OCI-LY7 (cell line): ENCODE data around the gene COL2A1. TPM values are rescaled to one million over a fixed set of nuclear protein-coding genes. Genes with fewer than 3 reads are reported as not detected.

Experiments
- BruUV-seq: library from RNA; stranded (reverse); fragments of 400-500 nt; replicated peaks from 2 replicates; lab custom pipeline; 2021; lab: Mats Ljungman, UMichigan
- CTCF ChIA-PET: fragments of 300-600 bp; sonication (Branson Sonifier 250); formaldehyde crosslinking; loops from one replicate; lab custom pipeline; 2022; ENCODE audit warnings: antibody characterized with exemption; ENCODE audit not compliant: unreplicated experiment; lab: Charles Lee
- POLR2A ChIA-PET: fragments of 300-600 bp; sonication (Branson Sonifier 250); formaldehyde crosslinking; loops from one replicate; lab custom pipeline; 2022; ENCODE audit warnings: antibody characterized with exemption; lab: Charles Lee
- DNase-seq: peaks from one replicate; pipeline ENCODE4 v3.0.0-alpha.2; 2015; ENCODE audit warnings: low spot score
- H2AFZ ChIP-seq: fragments of 200-600 bp; sonication (generic), shearing (Covaris generic); 2 replicates; pipeline ENCODE4 v1.6.1; 2014; ENCODE audit warnings: mild to moderate bottlenecking, antibody characterized with exemption, low read length, moderate library complexity
- H3K27ac ChIP-seq: fragments of 200-600 bp; sonication (generic); 2 replicates; pipeline ENCODE4 v1.5.1; 2014; ENCODE audit warnings: mixed run types, low read depth, mild to moderate bottlenecking, moderate library complexity, low read length, inconsistent platforms; ENCODE audit not compliant: poor library complexity, severe bottlenecking
- H3K36me3 ChIP-seq: fragments of 200-600 bp; sonication (generic); 2 replicates; pipeline ENCODE4 v1.6.1; 2014; ENCODE audit warnings: mild to moderate bottlenecking, antibody characterized with exemption, low read length, moderate library complexity, mixed read lengths; ENCODE audit not compliant: insufficient read depth
- H3K4me1 ChIP-seq: fragments of 200-600 bp; sonication (generic); 2 replicates; pipeline ENCODE4 v1.5.1; 2014; ENCODE audit warnings: mild to moderate bottlenecking, low read length; ENCODE audit not compliant: insufficient read depth, poor library complexity, severe bottlenecking
- H3K4me2 ChIP-seq: fragments of 200-600 bp; sonication (generic); 2 replicates; pipeline ENCODE4 v1.6.1; 2014; ENCODE audit warnings: mild to moderate bottlenecking, low read length
- H3K4me3 ChIP-seq: fragments of 200-600 bp; sonication (generic); 2 replicates; pipeline ENCODE4 v1.5.1; 2014; ENCODE audit warnings: mild to moderate bottlenecking, low read depth, low read length; ENCODE audit not compliant: poor library complexity, severe bottlenecking
- H3K79me2 ChIP-seq: fragments of 200-600 bp; sonication (generic); 2 replicates; pipeline ENCODE4 v1.6.1; 2016; ENCODE audit warnings: low read depth, mild to moderate bottlenecking, low read length, moderate library complexity, mixed read lengths; ENCODE audit not compliant: insufficient read depth
- H3K9me2 ChIP-seq: fragments of 200-600 bp; sonication (generic); 2 replicates; pipeline ENCODE4 v1.6.1; 2016; ENCODE audit warnings: mild to moderate bottlenecking, low read length, mixed read lengths; ENCODE audit not compliant: insufficient read depth
- H3K9me3 ChIP-seq: fragments of 200-600 bp; sonication (generic); 2 replicates; pipeline ENCODE4 v1.6.1; 2014; ENCODE audit warnings: mild to moderate bottlenecking, mixed run types, low read length, mixed read lengths
- H4K20me1 ChIP-seq: fragments of 200-600 bp; sonication (generic); 2 replicates; pipeline ENCODE4 v1.6.1; 2014; ENCODE audit warnings: mild to moderate bottlenecking, antibody characterized with exemption, low read length, moderate library complexity, mixed read lengths; ENCODE audit not compliant: insufficient read depth
- CTCF ChIP-seq: fragments of 200-600 bp; sonication (generic); conservative IDR thresholded peaks from 2 replicates; pipeline ENCODE4 v1.5.1; 2014; ENCODE audit warnings: mild to moderate bottlenecking, antibody characterized with exemption, low read length, moderate library complexity, mixed read lengths
- EZH2phosphoT487 ChIP-seq: fragments of 200-600 bp; sonication (generic); IDR thresholded peaks from 2 replicates; pipeline ENCODE4 v1.6.1; 2018; ENCODE audit warnings: low read depth, borderline replicate concordance, mild to moderate bottlenecking, mixed run types, antibody characterized with exemption, low read length, moderate library complexity, mixed read lengths
- intact Hi-C: fragments of 100-400 bp; cut with micrococcal nuclease; formaldehyde crosslinking; loops from one replicate; pipeline ENCODE4 v1.10.0; 2022; ENCODE audit not compliant: unreplicated experiment
- total RNA-seq, 2 experiments: library from RNA; depleted of rRNA in 1 of 2; stranded (reverse); fragments of >200 nt in 1 of 2; shearing (Covaris generic) in 1 of 2; gene quantifications; 2 replicates each; pipeline ENCODE4 v1.2.3, GENCODE V29; 2014 to 2022

Gene COL2A1
- total RNA-seq, 2 experiments from 2014 or later: 0.08 TPM; not detected in 1

GRCh38 chr12:47944685-47945340, 59.5 kb downstream of the COL2A1 start:
- TF ChIP-seq EZH2phosphoT487 (no peak), CTCF (no peak)
- H3K9me2 ChIP-seq: no peaks in the 10 kb centered on the region
- H3K9me3 ChIP-seq: no peaks in the 10 kb centered on the region
- no peak overlapping the region for H3K27ac ChIP-seq
- H3K4me3 ChIP-seq: no peak overlapping the region
- CTCF ChIA-PET: no interaction called here
- no peaks in the 10 kb centered on the region for H3K36me3 ChIP-seq
- POLR2A ChIA-PET: no interaction called here
- DNase-seq: no peak
- H2AFZ ChIP-seq: no peak overlapping the region
- no peaks in the 10 kb centered on the region for H3K79me2 ChIP-seq
- no peaks in the 10 kb centered on the region for H4K20me1 ChIP-seq
- intact Hi-C loops: no loop called here
- no peaks in the 10 kb centered on the region for H3K4me1 ChIP-seq
- H3K4me2 ChIP-seq: no peak overlapping the region
- BruUV-seq: no TSS peak

- no peaks in the 10 kb centered on the region for H3K36me3 ChIP-seq
- no peak overlapping the region for H3K27ac ChIP-seq
- no peaks in the 10 kb centered on the region for H3K9me3 ChIP-seq
- ChIA-PET CTCF (no interaction called here), POLR2A (no interaction called here)
- H3K4me3 ChIP-seq: no peak overlapping the region
- H3K4me1 ChIP-seq: no peaks in the 10 kb centered on the region
- no peak for DNase-seq
- no peaks in the 10 kb centered on the region for H3K9me2 ChIP-seq
- no peak overlapping the region for H2AFZ ChIP-seq
- H4K20me1 ChIP-seq: no peaks in the 10 kb centered on the region
- H3K79me2 ChIP-seq: no peaks in the 10 kb centered on the region
- H3K4me2 ChIP-seq: no peak overlapping the region
- intact Hi-C loops: no loop called here
- no TSS peak for BruUV-seq
- TF ChIP-seq EZH2phosphoT487: no peak
These were observed 60.5 kb downstream of the COL2A1 start for GRCh38 chr12:47943623-47944340.

GRCh38 chr12:47942614-47943225, 61.6 kb downstream of the COL2A1 start:
- Histone ChIP-seq H3K27ac (no peak overlapping the region), H3K9me2 (no peaks in the 10 kb centered on the region), H3K4me2 (no peak overlapping the region), H3K4me1 (no peaks in the 10 kb centered on the region), H3K4me3 (no peak overlapping the region), H4K20me1 (no peaks in the 10 kb centered on the region), H2AFZ (no peak overlapping the region), H3K79me2 (no peaks in the 10 kb centered on the region), H3K9me3 (no peaks in the 10 kb centered on the region), H3K36me3 (no peaks in the 10 kb centered on the region)
- ChIA-PET POLR2A (no interaction called here), CTCF (no interaction called here)
- TF ChIP-seq CTCF (no peak), EZH2phosphoT487 (no peak)
- no peak for DNase-seq
- intact Hi-C loops: no loop called here
- no TSS peak for BruUV-seq
